ELF-1 (cell line): ENCODE measurements around the gene CCDC68.

Experiments
- DNase-seq: peaks from one replicate; pipeline ENCODE4 v3.0.0-alpha.2; 2016; ENCODE audit warnings: low read depth, low spot score

Gene CCDC68

GRCh38 chr18:54961016-54961423 lies 1.8 kb upstream of the CCDC68 start:
- no peak for DNase-seq

- DNase-seq = no peak
These were observed 936 bp upstream of the CCDC68 start for GRCh38 chr18:54960197-54960596.

- peak; percentile 14 for DNase-seq
These were observed 1.3 kb downstream of the CCDC68 start for GRCh38 chr18:54957996-54958395.

GRCh38 chr18:54957296-54957832 lies 1.9 kb downstream of the CCDC68 start:
- no peak for DNase-seq

- no peak for DNase-seq
These were observed 2.8 kb downstream of the CCDC68 start for GRCh38 chr18:54956506-54956905.

- no peak for DNase-seq
These were observed 7.2 kb downstream of the CCDC68 start for GRCh38 chr18:54952026-54952425.

- no peak for DNase-seq
These were observed 9.0 kb downstream of the CCDC68 start for GRCh38 chr18:54950221-54950620.

GRCh38 chr18:54949588-54949987 lies 9.7 kb downstream of the CCDC68 start:
- no peak for DNase-seq

- no peak for DNase-seq
These were observed 10.9 kb downstream of the CCDC68 start for GRCh38 chr18:54948350-54948837.

GRCh38 chr18:54947091-54947490 lies 12.2 kb downstream of the CCDC68 start:
- DNase-seq = no peak

GRCh38 chr18:54946149-54946581 lies 13.1 kb downstream of the CCDC68 start:
- DNase-seq = no peak

- no peak for DNase-seq
These were observed 13.6 kb downstream of the CCDC68 start for GRCh38 chr18:54945576-54946125.

GRCh38 chr18:54942569-54942968 lies 16.7 kb downstream of the CCDC68 start:
- no peak for DNase-seq

- DNase-seq = no peak
These were observed 17.1 kb downstream of the CCDC68 start for GRCh38 chr18:54942144-54942543.

- no peak for DNase-seq
These were observed 19.8 kb downstream of the CCDC68 start for GRCh38 chr18:54939361-54939917.

GRCh38 chr18:54938506-54938905 lies 20.8 kb downstream of the CCDC68 start:
- no peak for DNase-seq

- DNase-seq = no peak
These were observed 26.8 kb downstream of the CCDC68 start for GRCh38 chr18:54932472-54932871.

- no peak for DNase-seq
These were observed 28.1 kb downstream of the CCDC68 start for GRCh38 chr18:54931152-54931551.

GRCh38 chr18:54928236-54928635 lies 31.0 kb downstream of the CCDC68 start:
- DNase-seq = no peak

- DNase-seq = no peak
These were observed 32.5 kb downstream of the CCDC68 start for GRCh38 chr18:54926593-54927325.

- DNase-seq = no peak
These were observed 34.3 kb downstream of the CCDC68 start for GRCh38 chr18:54924948-54925347.

- DNase-seq = no peak
These were observed 35.8 kb downstream of the CCDC68 start for GRCh38 chr18:54923339-54923956.
